Fibroblast of pulmonary artery (primary cell): ENCODE data around the gene GCFC2.

ENCODE experiments used
- DNase-seq: peaks from one replicate; pipeline ENCODE4 v3.0.0-alpha.2; 2010; ENCODE audit warnings: low read depth
- H3K4me3 ChIP-seq: replicated peaks from 2 replicates; pipeline ENCODE4 v1.5.1; 2011; ENCODE audit warnings: low read depth, mild to moderate bottlenecking, control low read depth, low read length, moderate library complexity
- TF ChIP-seq, protein P1 (sequence below): IDR thresholded peaks from 2 replicates; pipeline ENCODE4 v1.5.1; 2011; ENCODE audit warnings: mild to moderate bottlenecking, control low read depth, low read length, inconsistent platforms; ENCODE audit errors: missing control alignments

GCFC2 gene

DNA sequence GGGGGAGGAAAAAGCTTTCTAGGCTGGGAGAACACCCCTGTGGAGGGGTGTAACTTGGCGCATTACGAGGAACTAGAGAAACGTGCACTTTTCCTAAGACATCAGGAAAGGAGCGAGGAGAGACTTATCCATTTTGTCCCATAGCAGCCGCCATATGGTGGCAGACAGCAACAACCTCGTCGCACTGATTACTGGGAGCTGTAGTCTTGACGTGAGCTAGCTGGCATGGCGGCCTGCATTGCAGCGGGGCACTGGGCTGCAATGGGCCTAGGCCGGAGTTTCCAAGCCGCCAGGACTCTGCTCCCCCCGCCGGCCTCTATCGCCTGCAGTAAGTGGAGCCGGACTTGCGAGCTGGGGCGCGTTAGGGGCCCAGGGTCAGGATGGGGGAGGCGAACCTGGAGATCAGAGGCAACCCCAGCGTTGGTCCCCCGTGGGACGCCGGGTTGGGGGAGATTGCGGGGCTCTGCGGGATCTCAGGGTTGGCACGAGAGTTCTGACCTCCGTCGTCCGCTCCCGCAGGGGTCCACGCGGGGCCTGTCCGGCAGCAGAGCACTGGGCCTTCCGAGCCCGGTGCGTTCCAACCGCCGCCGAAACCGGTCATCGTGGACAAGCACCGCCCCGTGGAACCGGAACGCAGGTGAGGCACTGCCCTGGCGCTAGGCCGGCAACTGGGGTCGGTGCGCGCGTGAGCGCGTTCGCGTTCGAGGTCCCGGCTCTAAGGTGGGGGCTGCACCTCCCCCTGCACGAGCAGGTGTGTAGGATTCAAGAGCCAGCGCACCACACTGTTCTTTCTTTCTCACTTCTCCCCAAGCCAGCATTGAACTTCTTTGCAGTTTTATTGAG lies 63.9 kb downstream of the GCFC2 start, which contains the start of gene MRPL19:
Gene MRPL19 (plus strand): TSS at position 201 of the 843 bp plus-strand sequence. CDS start 25 bp downstream, at position 226.
- TF ChIP-seq, protein P1, sequence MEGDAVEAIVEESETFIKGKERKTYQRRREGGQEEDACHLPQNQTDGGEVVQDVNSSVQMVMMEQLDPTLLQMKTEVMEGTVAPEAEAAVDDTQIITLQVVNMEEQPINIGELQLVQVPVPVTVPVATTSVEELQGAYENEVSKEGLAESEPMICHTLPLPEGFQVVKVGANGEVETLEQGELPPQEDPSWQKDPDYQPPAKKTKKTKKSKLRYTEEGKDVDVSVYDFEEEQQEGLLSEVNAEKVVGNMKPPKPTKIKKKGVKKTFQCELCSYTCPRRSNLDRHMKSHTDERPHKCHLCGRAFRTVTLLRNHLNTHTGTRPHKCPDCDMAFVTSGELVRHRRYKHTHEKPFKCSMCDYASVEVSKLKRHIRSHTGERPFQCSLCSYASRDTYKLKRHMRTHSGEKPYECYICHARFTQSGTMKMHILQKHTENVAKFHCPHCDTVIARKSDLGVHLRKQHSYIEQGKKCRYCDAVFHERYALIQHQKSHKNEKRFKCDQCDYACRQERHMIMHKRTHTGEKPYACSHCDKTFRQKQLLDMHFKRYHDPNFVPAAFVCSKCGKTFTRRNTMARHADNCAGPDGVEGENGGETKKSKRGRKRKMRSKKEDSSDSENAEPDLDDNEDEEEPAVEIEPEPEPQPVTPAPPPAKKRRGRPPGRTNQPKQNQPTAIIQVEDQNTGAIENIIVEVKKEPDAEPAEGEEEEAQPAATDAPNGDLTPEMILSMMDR: no peak
- DNase-seq: peak; percentile 95
- peak within 1 kb of the TSS; percentile 94 for H3K4me3 ChIP-seq

DNA sequence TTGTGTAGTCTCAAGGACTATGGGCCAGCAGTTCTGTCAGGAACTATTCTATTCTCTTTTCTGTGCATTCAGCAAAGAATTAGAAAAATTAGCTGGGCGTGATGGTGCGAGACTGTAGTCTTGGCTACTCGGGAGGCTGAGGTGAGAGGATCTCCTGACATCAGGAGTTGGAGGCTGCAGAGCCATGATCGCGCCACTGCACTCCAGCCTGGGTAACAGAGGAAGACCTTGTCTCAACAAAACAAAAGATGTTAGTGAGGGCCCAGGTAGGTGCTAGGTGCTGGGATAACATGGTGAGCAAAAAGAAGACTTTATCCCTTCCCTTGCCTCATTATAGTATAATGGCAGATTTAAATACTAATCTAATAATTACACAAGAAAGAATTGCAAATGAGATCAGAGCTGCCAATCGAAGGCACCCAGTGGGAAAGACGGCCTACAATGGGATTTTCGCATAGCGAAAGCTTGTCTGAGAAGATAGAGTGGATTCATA lies 64.6 kb downstream of the GCFC2 start:
- H3K4me3 ChIP-seq: peak overlapping the region; percentile 94
- DNase-seq: no peak
- TF ChIP-seq, protein P1: no peak

DNA sequence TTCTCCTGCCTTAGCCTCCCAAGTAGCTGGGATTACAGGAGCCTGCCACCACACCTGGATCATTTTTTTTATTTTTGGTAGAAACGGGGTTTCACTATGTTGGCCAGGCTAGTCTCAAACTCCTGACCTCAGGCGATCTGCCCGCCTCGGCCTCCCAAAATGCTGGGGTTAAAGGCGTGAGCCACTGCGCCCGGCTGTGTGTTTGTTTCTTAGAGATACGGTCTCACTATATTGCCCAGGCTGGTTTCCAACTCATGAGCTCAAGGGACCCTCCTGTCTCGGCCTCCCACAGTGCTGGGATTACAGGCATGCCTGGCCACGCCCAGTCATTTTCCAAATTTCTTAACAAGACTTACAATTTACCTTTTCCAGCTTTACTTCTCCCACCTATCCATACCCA lies 65.1 kb downstream of the GCFC2 start:
- TF ChIP-seq, protein P1: no peak
- no peak for DNase-seq
- H3K4me3 ChIP-seq: no peak overlapping the region

DNA sequence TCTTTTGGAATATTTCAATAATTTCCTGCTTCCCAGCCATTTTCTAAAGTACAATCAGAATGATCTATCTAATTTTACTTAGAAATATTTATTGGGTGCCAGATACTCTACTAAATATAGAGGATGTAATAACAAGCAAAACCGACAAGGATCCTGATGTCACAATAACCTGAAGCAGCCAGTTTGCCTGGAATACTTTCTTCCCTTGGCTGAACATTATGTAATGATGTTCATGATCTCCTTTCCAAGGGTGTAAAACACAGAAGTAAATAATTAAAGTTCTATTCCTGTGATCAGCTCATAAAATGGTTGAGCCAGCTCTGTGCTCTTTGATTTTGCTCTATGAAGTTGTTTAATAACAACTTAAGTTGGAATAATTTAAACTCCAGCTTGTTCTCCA lies 66.7 kb downstream of the GCFC2 start:
- TF ChIP-seq, protein P1: no peak
- no peak for DNase-seq
- no peak overlapping the region for H3K4me3 ChIP-seq

GRCh38 chr2:75641587-75641986 lies 69.1 kb downstream of the GCFC2 start:
- peak; percentile 50 for DNase-seq
- no peak overlapping the region for H3K4me3 ChIP-seq
- TF ChIP-seq, protein P1: no peak

DNA sequence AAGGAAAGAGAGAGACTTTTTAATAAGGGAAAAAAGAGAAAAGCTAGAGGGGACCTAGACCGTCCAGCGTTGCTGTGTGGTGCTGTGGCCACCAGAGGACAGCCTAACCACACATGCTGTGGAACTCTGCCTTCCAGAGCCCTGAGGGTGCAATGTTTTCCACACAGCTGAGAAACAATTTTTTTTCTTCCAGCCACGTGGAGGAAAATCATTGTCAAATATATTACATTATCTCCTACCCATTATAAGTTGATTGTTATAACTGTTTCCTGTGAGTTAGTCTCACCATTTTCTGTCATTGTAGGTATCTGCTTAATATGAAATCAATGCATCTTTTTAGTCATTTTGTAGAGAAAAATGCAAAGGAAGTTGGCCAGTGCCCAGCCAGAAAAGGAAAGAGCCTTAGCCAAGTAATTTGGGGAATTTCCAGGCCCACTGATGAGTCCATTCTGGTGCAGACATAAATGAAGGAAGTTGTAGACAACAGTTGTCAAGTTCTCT lies 70.0 kb downstream of the GCFC2 start:
- peak overlapping the region; percentile 5 for H3K4me3 ChIP-seq
- TF ChIP-seq, protein P1: no peak
- peak; percentile 87 for DNase-seq
